ENCODE data around the gene PI3. TPM values are rescaled to one million over a fixed set of nuclear protein-coding genes. Genes with fewer than 3 reads are reported as not detected.
"Not testable (repeated sequence)": the region's sequence is repeated elsewhere in the genome, so short reads cannot be mapped to it uniquely, and the experiment has no call there.

The PI3 gene
- total RNA-seq (2014; rRNA removed; shearing (Covaris generic)): 2.0 and 6.6 TPM in 2 replicates

DNA sequence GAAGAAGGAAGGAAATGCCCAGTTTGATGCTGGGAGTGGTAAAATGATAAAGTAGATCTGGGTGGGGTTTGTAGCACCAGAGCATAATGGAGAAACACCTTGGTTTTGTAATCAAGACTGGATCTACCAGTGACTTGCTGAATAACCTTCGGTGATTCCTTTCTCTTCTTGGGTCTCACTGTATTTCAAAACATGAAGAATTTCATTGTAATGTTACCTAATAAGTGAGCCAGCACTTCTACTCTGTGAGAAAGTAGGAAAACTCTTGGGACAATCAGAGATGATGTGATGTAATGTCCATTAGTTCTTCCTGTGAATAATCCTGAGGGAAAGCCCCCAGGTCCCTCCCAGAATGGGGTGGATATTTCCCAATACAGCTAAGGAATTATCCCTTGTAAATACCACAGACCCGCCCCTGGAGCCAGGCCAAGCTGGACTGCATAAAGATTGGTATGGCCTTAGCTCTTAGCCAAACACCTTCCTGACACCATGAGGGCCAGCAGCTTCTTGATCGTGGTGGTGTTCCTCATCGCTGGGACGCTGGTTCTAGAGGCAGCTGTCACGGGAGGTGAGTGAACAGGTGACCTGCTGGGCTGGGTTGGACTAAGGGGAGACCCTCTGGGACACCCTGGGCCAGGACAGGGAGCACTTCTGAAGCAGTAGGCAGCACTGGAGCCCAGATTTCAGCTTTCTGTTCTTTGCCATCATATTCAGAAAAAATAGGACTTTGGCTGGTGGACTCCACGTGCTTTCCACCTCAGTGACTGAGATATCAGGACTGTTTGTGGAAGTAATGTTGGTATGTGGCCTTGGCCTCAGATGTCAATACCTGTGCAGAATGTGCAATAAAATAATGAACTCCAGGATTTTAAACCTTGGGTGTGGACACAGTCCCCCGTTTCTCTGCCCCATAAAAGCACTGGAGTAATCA, at the start of gene PI3:
PI3 (plus strand) TSS at position 469 of the 931 bp plus-strand sequence; CDS start at position 490, 21 bp downstream.
- DNase-seq (ENCODE audit: low spot score): peak; percentile 90

- DNase-seq (ENCODE audit: low spot score): no peak
Observed at GRCh38 chr20:45128099-45128498, 46.6 kb upstream of the PI3 start.

GRCh38 chr20:45136911-45137310, 37.8 kb upstream of the PI3 start:
- DNase-seq (ENCODE audit: low spot score): no peak

- DNase-seq (ENCODE audit: low spot score): peak; percentile 90
Observed at GRCh38 chr20:45138561-45139300, 36.0 kb upstream of the PI3 start.

GRCh38 chr20:45139733-45140375, 34.8 kb upstream of the PI3 start:
- not testable (repeated sequence) for DNase-seq (ENCODE audit: low spot score)

GRCh38 chr20:45140836-45141235, 33.9 kb upstream of the PI3 start:
- DNase-seq (ENCODE audit: low spot score): no peak

GRCh38 chr20:45149062-45149461, 25.6 kb upstream of the PI3 start:
- DNase-seq (ENCODE audit: low spot score): no peak

- DNase-seq (ENCODE audit: low spot score): no peak
Observed at GRCh38 chr20:45152405-45152804, 22.3 kb upstream of the PI3 start.

DNA sequence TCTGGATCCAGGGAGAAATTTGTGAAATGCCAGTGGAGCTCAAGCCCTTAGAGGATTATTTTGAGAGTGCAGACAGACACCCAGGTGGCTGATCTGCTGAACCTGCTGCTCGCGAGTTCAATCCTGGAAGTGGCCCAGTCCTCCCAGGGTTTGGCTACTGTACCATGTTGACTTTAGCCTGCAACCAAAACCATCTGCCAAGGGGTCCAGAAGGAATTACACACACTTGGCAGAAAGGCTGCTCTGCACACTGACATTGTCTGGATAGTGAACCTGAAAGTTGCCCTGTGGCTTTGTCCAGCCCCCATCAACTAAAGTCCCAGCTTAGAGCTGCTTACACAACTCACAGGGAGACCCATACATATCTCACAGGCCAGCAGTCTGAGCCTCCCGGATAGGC, 21.6 kb upstream of the PI3 start:
- DNase-seq (ENCODE audit: low spot score): no peak

DNA sequence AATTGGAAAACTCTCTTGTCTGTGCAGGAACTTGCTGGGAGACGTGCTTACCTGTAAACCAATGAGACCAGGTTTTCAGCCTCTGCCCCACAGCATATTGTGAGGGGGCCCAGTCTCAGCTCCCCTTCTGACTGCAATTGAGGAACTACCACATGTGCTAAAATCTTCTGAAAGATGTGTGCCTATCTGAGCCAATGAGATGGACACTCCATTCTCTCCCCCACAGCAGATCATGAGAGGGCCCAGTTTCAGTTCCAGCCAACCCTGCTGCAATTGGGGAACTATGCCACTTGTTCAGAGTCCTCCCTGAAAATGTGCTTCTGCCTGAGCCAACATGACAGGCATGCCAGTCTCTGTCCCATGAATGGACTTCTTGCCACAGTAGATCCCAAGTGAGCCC, 20.9 kb upstream of the PI3 start:
- no peak for DNase-seq (ENCODE audit: low spot score)

GRCh38 chr20:45154183-45154582, 20.5 kb upstream of the PI3 start:
- peak; percentile 11 for DNase-seq (ENCODE audit: low spot score)

- not testable (repeated sequence) for DNase-seq (ENCODE audit: low spot score)
Observed at GRCh38 chr20:45154794-45155193, 19.9 kb upstream of the PI3 start.

- no peak for DNase-seq (ENCODE audit: low spot score)
Observed at GRCh38 chr20:45156713-45157112, 18.0 kb upstream of the PI3 start.

GRCh38 chr20:45157962-45158361, 16.7 kb upstream of the PI3 start:
- DNase-seq (ENCODE audit: low spot score): peak; percentile 97

- peak; percentile 70 for DNase-seq (ENCODE audit: low spot score)
Observed at GRCh38 chr20:45163083-45163803, 11.5 kb upstream of the PI3 start.

DNA sequence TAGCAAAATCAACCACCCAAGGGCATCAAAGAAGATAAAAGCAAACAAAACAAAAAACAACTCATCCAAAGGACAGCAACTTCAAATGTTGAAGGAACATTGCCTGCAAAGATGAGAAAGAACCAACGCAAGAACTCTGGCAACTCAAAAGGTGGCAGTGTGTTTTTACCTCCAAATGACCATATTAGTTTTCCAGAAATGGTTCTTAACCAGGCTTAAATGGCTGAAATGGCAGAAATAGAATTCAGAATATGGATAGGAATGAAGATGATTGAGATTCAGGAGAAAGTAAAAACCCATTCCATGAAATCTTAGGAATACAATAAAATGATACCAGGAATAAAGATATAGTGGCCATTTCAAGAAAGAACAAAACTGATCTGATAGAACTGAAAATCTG, 9.8 kb upstream of the PI3 start:
- no peak for DNase-seq (ENCODE audit: low spot score)

GRCh38 chr20:45173522-45173921, 1.2 kb upstream of the PI3 start:
- no peak for DNase-seq (ENCODE audit: low spot score)

GRCh38 chr20:45176526-45177267, 2.0 kb downstream of the PI3 start:
- DNase-seq (ENCODE audit: low spot score): no peak

GRCh38 chr20:45179166-45179565, 4.5 kb downstream of the PI3 start:
- DNase-seq (ENCODE audit: low spot score): no peak

DNA sequence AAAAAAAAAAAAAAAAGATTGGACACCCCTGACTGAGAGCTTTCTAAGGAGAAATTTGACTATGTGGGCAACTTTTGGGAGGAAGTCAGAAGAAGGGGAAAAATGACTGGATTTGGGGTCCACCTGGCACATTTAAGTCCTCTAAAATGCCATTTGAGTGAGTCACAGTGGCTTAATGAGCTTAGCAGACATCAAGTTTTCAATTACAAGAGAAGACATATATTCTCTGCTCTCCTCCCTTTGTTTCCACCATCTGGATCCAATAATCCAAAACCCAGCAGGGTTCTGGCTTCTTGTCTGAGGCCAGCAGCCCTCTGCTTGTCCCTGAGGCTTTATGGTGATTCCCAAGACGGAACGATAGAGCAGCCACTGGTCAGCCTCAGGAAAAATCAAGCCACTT, 6.9 kb downstream of the PI3 start:
- DNase-seq (ENCODE audit: low spot score): no peak

DNA sequence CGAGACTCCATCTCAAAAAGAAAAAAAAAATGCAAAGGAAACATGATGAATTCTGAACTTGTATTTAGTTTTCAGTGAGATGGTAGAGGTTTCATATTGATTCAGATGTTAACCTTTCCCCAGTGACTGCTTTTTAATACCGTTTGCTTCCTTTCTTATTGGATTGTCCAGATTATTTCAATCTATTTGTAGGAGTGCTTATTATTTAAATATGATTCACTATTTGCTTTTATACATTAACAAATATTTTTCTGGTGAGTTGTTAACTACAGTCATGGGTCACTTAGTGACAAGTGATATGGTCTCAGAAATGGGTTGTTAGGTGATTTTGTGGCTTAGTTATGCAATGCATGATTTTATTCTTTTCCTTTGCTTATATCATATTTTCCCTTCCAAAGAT, 8.4 kb downstream of the PI3 start:
- DNase-seq (ENCODE audit: low spot score): no peak

All from HT-29 (cell line).